Osteocyte (in vitro differentiated cells): ENCODE measurements around the gene USPL1. TPM values are rescaled to one million over a fixed set of nuclear protein-coding genes. Genes with fewer than 3 reads are reported as not detected.

Experiments
- DNase-seq: peaks from one replicate; pipeline ENCODE4 v3.0.0; 2021; ENCODE audit warnings: mixed read lengths; ENCODE audit not compliant: unreplicated experiment; ENCODE audit errors: extremely low spot score
- H3K27ac Mint-ChIP-seq: one replicate; pipeline ENCODE4 v1.8.0; 2021; ENCODE audit warnings: mild to moderate bottlenecking, mixed read lengths; ENCODE audit not compliant: unreplicated experiment
- H3K27me3 Mint-ChIP-seq: one replicate; pipeline ENCODE4 v1.8.0; 2021; ENCODE audit warnings: mixed read lengths; ENCODE audit not compliant: unreplicated experiment
- H3K36me3 Mint-ChIP-seq: one replicate; pipeline ENCODE4 v1.8.0; 2021; ENCODE audit warnings: mixed read lengths; ENCODE audit not compliant: unreplicated experiment
- H3K4me1 Mint-ChIP-seq: one replicate; pipeline ENCODE4 v1.8.0; 2021; ENCODE audit warnings: mixed read lengths; ENCODE audit not compliant: unreplicated experiment
- H3K4me3 Mint-ChIP-seq: one replicate; pipeline ENCODE4 v1.8.0; 2021; ENCODE audit warnings: mild to moderate bottlenecking, moderate library complexity, mixed read lengths; ENCODE audit not compliant: unreplicated experiment
- H3K9me3 Mint-ChIP-seq: one replicate; pipeline ENCODE4 v1.8.0; 2021; ENCODE audit warnings: mixed read lengths; ENCODE audit not compliant: unreplicated experiment
- total RNA-seq: library from RNA; stranded (reverse); gene quantifications from 2 replicates; pipeline ENCODE4 v1.2.1, GENCODE V29; 2021
- TF ChIP-seq, protein P1 (sequence below): fragments of 200-600 bp; sonication (generic); IDR thresholded peaks from 2 replicates; pipeline ENCODE4 v1.5.0; 2021; ENCODE audit warnings: antibody characterized with exemption, mild to moderate bottlenecking, moderate library complexity

USPL1 gene
- total RNA-seq, 1 donor from 2014 or later = 11.9 TPM

DNA sequence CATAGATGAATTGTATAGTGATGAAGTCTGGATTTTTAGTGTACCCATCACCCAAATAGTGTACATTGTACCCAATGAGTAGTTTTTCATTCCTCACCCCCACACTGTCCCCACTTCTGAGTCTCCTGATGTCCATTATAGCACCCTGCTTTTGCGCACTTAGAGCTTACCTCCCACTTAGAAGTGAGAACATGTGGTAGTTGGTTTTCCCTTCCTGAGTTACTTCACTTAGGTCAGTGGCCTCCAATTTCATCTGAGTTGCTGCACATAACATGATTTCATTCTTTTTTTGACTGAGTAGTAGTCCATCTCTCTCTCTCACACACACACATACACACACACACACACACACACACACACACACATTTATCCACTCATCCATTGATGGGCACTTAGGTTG, 74.4 kb downstream of the USPL1 start:
- H3K27me3 Mint-ChIP-seq = peaks cover 4% of the 10 kb centered on the region
- H3K27ac Mint-ChIP-seq = no peak overlapping the region
- no peak overlapping the region for H3K4me3 Mint-ChIP-seq
- H3K9me3 Mint-ChIP-seq = peaks cover 4% of the 10 kb centered on the region
- H3K4me1 Mint-ChIP-seq = peaks cover 28% of the 10 kb centered on the region
- H3K36me3 Mint-ChIP-seq = peaks cover 3% of the 10 kb centered on the region
- DNase-seq = no peak
- TF ChIP-seq, protein P1, sequence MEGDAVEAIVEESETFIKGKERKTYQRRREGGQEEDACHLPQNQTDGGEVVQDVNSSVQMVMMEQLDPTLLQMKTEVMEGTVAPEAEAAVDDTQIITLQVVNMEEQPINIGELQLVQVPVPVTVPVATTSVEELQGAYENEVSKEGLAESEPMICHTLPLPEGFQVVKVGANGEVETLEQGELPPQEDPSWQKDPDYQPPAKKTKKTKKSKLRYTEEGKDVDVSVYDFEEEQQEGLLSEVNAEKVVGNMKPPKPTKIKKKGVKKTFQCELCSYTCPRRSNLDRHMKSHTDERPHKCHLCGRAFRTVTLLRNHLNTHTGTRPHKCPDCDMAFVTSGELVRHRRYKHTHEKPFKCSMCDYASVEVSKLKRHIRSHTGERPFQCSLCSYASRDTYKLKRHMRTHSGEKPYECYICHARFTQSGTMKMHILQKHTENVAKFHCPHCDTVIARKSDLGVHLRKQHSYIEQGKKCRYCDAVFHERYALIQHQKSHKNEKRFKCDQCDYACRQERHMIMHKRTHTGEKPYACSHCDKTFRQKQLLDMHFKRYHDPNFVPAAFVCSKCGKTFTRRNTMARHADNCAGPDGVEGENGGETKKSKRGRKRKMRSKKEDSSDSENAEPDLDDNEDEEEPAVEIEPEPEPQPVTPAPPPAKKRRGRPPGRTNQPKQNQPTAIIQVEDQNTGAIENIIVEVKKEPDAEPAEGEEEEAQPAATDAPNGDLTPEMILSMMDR = no peak

DNA sequence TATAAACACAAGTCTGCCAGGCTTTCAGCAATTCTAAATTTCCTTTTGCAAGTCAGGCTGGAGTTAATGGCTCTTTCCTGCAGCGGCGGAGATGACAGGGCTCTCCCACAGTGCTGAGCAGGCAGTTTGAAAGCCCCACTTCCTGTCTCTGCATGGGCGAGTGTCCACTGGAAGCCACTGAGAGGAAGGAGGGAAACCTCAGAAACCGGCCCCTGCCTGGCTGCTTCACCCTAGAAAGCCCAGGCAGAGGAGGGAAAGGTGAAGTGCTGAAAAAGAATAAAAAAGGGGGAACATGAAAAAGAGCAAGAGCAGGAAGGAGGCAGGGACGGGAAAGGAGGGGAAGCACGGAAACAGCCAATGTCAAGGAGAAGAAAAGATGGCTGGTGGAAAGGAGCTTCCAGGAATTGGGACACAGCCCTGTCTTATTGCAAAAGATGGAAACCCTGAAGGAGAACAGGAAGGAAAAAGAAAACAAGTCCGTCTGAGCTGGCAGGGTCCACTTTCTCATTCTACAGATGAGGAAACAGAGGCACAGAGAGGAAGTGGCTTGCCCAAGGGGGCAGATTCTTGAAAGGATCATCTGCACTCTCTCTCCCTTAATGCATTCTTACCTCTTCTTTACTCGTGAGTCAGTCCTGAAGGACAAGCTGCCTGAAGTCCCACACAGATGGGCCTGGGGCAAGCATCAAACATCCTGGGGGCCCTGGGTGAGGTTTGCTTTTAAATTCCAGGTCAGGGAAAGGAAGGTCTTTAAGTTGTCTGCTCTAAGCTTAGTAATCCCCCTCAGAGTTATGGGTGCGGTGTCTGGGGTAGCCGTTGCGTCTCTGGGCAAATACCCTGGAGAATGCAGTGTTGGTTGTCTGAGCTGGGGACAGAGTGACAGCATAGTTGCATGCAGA, 78.8 kb downstream of the USPL1 start:
- Mint-ChIP-seq H3K4me3 (no peak overlapping the region), H3K4me1 (peaks cover 32% of the 10 kb centered on the region), H3K9me3 (no peaks in the 10 kb centered on the region), H3K27ac (no peak overlapping the region), H3K36me3 (peaks cover 2% of the 10 kb centered on the region), H3K27me3 (peaks cover 14% of the 10 kb centered on the region)
- no peak for DNase-seq
- TF ChIP-seq, protein P1 = no peak

DNA sequence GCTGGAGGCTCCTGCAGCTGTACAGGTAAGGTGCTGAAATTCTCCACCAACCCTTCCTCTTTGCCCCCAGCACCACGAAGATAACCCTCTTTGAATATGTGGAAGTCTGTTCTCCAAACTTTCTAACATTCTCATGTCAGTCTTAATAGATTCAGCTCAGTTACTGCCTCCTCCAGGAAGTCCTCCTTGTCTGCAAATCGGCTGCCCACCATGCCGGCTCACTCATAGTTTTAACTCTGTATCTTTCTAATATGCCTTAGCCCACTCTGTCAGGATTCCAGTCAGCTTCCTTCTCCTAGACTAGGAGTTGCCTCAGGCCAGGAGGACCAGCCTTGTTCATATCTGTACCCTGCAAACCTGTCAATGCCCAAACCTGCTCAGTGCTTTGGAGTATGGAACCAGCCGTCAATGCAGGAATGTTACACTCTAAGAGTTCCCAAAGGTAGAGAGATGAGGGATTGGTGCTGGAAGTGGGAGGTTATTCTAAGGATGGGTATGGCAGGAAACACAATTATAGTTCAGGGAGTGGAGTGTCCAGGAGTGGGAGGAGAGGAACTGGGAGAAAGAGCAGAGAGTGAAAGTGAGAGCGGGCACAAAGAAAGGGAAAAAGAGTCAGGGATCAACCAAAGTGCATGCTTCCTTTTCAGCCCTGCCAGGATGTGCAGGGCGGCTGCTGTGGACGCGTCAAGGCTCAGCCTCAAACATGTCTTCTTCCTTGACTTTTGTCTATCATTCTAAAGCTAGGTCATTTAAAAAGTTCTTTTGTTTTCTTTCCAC, 79.6 kb downstream of the USPL1 start:
- Mint-ChIP-seq H3K9me3 (no peaks in the 10 kb centered on the region), H3K27ac (peak overlapping the region; percentile 69), H3K36me3 (peaks cover 2% of the 10 kb centered on the region), H3K4me3 (peak overlapping the region; percentile 46), H3K27me3 (peaks cover 14% of the 10 kb centered on the region), H3K4me1 (peaks cover 32% of the 10 kb centered on the region)
- TF ChIP-seq, protein P1 = no peak
- DNase-seq = no peak

DNA sequence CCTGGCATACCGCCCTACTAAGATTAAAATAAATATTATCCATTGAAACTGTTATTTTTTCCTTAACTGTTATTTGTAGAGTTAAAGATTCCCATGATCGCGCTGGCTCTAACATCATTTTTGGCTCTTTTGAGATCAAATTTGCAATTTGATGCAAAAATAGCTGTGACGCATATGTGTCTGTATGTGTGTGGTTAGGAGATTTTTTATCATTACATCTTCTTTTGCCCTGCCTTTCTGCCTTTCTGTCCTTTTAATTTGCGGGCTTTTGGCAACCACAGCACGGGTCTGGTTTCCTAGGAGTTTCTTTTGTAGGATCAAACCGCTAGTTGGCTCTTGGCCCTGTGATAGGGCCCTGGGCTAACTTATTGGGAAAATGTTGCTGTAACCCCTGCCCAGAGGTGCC, 80.3 kb downstream of the USPL1 start:
- TF ChIP-seq, protein P1 = no peak
- Mint-ChIP-seq H3K27ac (peak overlapping the region; percentile 69), H3K4me1 (peaks cover 32% of the 10 kb centered on the region), H3K36me3 (peaks cover 2% of the 10 kb centered on the region), H3K4me3 (no peak overlapping the region), H3K9me3 (no peaks in the 10 kb centered on the region), H3K27me3 (peaks cover 14% of the 10 kb centered on the region)
- no peak for DNase-seq
